GM12873 (cell line): Measurements from ENCODE around the gene RPAP3.

ENCODE experiments used
- CTCF ChIP-seq: IDR thresholded peaks from 2 replicates; pipeline ENCODE4 v1.5.1; 2012; ENCODE audit warnings: low read depth, mild to moderate bottlenecking, moderate library complexity, low read length, control low read depth; ENCODE audit not compliant: insufficient read depth; ENCODE audit errors: missing control alignments

Gene RPAP3

GRCh38 chr12:47735649-47736048, 29.8 kb upstream of the RPAP3 start:
- TF ChIP-seq CTCF = no peak

DNA sequence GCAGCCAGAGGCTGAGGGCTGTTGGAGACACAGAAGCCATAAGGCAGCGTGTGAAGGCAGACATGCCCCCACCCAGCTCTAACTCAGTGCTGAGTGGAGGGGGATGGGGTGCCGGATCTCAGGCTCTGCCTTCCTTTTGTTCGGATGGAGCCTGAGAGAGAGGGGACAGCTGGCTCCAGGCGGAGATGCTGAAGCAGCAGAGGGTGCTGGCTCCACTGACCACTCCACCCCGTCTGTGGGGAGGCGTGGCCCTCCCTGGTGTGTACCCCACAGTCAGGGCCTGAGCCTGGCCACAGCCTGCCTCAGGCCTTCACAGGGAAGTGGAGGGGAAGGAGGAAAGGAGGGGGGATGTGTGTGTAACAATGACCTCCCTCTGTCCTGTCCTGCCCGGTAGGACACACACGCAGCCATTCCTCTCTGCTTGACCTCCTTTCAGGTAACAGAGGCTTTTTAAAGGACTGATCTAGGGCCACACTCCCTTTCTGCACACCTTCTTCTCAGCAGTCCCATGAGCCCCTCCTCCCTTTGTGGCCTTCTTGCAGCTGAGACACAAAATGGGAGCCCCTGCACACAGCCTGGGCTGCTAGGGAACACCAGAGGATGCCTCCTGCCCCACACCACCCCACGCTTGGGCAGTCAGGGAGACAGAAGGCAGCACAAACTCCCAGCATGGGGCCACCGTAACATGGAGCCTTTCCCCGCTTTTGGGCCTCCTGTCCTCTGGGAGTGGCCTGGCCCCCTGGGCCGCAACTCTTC, 29.1 kb upstream of the RPAP3 start:
- TF ChIP-seq CTCF = no peak

GRCh38 chr12:47733142-47733541, 27.3 kb upstream of the RPAP3 start:
- no peak for TF ChIP-seq CTCF

- TF ChIP-seq CTCF = no peak
Measured at GRCh38 chr12:47732504-47732903, 26.7 kb upstream of the RPAP3 start.

DNA sequence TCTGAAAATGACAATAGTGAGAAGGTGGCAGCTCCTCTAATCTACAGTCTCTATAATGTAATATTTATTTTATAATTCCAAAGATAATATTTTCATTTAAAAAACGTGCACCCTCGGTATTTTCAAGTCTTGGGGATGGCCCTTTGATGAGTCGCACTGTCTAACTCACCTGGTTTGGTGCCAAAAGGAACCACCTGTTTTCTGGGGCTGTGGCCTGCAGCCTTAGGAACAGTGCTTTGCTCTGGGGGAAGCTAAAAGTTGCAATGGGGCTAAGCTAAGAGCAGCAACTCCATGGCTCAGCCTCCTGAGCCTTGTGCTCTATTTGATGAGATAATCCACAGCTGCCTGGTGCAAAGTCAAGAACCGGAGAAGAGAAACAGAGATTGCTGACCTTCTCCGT, 25.9 kb upstream of the RPAP3 start:
- TF ChIP-seq CTCF = no peak

- TF ChIP-seq CTCF = no peak
Measured at GRCh38 chr12:47730341-47730744, 24.5 kb upstream of the RPAP3 start.

DNA sequence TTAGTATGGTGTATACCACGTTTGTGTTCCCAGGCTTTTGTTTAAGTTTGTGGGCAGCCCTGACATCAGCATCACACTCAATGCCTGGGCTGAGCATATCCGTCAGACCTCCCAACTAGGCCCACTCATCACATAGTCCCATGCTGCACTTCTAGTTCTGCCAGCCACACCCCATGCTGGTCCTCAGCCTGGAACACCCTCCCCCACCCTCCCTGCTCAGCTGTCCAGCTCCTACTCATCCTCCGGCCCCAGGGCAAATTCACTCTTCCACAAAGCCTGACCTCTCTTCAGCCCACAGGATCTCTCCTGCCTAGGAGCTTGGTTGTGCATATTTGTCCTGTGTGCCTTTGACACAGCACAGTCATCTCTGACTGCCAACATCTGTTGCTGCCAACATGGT, 23.4 kb upstream of the RPAP3 start:
- no peak for TF ChIP-seq CTCF
